Esophagus squamous epithelium (tissue), 4 donors: Measurements from ENCODE around the gene TMEM163.

ENCODE experiments used
- CTCF ChIP-seq, 6 experiments: fragments of 450-650 bp in 4 of 6; fragments of 200-600 bp in 2 of 6; sonication (generic) in 2 of 6; IDR thresholded peaks; one replicate each; pipeline ENCODE4 v1.5.1; 2016 to 2019; ENCODE audit warnings: antibody characterized with exemption in 6 of 6, mild to moderate bottlenecking in 4 of 6, moderate library complexity in 4 of 6
- POLR2A ChIP-seq, 4 donors: fragments of 450-650 bp; IDR thresholded peaks; one replicate each; pipeline ENCODE4 v1.6.1; 2017; ENCODE audit warnings: antibody characterized with exemption in 4 of 4, mild to moderate bottlenecking in 4 of 4, moderate library complexity in 3 of 4

DNA sequence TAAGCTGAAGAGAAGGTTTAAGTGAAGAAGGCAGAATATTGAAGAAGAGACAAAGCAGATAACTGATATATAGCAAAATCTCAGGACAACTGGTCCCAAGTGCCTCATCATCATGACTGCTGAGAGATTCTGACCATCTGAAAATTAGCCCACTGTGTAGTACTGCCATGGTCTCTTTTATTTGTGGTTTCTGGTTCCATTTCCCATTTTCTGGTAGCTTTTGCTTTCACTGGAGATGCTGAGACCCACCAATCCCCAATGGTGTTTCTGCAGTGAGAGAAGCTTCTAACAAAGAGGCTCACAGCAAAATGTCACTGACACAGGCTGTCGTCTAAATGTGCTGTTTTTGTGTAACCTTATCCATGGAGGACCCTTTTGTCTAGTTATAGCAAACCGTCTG, 79.5 kb downstream of the TMEM163 start:
- TF ChIP-seq CTCF (IDR thresholded peaks at IDR 0.05): no peak
- no peak for TF ChIP-seq POLR2A (IDR thresholded peaks at IDR 0.05)
